NCI-H526 treated with DMSO at 0.1 percent for 48 hours (cell line): ENCODE results near the gene TMEM63B.
"Not testable (repeated sequence)": the region's sequence is repeated elsewhere in the genome, so short reads cannot be mapped to it uniquely, and the experiment has no call there.

ENCODE experiments used
- DNase-seq: peaks from one replicate; lab custom pipeline; 2025; lab: John Stamatoyannopoulos, UW

The TMEM63B gene

DNA sequence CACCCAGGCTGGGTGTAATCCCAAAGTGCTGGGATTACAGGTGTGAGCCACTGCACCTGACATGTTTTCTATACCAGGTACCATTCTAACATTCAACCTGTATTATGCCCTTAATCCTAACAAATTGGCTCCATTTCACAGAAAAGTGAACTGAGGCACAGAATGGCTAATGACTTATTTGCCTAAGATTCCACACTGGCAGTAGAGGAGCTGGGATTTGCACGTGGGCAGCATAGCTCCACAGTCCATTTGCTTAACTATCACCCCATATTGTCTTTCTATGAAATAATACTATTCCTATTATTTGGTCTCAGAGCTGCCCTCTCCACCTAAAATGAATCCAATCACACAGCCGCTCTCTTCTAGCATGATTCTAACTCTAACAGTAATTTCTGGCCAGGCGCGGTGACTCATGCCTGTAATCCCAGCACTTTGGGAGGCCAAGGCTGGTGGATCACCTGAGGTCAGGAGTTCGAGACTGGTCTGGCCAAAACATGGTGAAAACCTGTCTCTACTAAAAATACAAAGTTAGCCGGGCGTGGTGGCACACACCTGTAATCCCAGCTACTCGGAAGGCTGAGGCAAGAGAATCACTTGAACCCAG lies 66.1 kb downstream of the TMEM63B start:
- no peak for DNase-seq

DNA sequence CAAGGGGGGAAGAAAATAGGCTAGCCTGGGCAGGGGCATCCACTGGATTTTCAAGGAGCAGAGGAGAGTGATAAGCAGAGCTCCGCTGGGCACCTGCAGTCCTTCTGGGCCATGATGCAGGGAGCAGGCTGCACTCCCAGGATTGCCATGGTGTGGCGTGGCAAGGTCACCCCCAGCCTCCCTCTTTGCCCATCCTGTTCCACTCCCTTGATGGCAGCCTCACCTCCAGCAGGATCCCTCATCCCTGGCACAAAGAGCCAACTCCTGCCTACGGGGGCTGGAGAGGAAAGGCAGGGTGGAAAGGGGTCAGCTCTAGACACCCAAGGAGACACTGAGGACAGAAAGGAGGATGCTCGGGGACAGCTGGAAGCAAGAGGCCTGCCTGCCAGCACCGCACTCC lies 67.0 kb downstream of the TMEM63B start:
- no peak for DNase-seq

DNA sequence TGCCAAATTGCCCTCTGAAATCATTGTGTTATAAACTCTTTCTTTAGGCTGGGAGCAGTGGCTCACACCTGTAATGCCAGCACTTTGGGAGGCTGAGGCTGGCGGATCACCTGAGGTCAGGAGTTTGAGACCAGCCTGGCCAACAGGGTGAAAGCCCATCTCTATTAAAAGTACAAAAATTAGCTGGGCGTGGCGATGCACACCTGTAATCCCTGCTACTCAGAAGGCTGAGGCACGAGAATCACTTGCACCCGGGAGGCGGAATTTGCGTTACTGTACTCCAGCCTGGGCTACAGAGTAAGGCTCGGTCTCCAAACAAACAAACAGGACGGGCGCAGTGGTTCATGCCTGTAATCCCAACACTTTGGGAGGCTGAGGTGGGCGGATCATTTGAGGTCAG lies 69.0 kb downstream of the TMEM63B start:
- DNase-seq = not testable (repeated sequence)

DNA sequence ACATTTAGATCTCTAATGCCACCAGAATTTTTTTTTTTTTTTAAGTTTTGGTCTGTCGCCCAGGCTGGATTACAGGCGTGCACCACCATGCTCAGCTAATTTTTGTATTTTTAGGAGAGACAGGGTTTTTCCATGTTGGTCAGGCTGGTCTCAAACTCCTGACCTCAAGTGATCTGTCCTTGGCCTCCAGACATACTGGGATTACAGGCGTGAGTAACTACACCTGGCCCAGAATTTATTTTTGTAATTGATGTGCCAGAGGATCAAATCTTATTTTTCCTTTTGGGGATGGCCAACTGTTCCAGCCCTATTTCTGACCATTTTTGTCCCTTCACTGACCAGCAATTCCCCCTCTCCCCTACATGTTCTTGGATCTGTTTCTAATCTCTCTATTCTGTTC lies 71.3 kb downstream of the TMEM63B start:
- DNase-seq = no peak

DNA sequence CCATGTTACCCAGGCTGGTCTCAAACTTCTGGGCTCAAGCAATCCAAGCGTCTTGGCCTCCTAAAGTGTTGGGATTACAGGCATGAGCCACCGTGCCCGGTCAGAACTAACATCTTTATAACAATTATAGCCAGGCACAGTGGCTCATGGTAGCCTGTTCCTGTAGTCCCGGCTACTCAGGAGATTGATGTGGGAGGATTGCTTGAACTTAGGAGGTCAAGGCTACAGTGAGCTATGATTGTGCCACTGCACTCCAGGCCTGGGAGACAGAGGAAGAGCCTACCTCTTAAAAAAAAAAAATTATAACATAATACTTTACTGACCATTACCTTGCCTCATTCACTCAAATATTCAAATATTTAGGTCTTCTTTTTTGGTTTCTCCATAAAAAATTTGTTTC lies 72.5 kb downstream of the TMEM63B start:
- DNase-seq = no peak

DNA sequence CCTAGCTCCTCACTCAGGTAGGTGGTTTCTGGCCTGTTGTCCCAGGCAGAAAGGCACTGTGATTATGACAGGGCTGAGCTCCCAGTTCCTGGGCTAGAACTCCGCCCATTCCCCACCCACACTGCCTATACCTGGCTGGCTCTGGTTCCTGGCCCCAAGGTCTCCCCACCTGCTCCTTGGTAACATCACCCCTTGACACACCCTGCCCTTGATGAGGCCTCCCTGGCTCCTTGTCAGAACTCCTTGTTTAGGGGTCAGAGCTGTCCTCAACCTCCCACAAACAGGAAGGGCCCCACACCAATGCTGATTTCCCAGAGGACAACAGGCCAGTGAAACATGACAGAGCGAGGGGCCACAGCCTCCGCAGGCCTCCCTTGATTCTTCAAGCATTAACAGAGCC lies 73.8 kb downstream of the TMEM63B start:
- no peak for DNase-seq

DNA sequence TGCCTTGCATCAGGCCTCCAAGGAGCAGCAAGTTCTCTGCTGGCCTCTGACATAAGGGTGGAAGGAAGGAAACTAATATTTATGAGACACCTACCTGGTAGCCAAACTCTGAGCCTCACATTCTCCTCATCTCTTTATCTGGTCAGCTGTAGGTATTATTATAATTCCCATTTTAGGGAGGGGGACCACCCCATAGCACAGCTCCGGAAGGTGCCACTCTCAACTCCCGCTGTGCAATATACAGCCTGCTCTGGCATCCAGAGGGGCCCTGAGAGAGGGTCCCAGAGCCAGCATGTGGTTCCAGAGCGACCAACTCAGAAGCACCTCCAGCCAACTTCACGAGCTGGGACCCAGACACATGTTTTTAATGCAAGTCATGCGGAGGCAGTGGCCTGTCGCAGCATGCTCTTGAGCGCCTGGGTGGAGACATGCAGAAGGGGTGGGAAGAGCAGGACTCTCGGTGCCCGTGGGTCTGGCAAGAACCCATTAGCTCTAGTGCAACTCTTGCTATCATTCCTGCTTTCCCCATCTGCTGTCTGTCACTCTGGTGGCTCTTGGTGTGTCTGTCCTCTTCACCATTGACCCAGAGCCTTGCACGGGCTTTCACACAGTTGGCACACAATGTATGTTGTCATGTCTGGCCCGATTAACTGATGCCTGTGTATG lies 74.4 kb downstream of the TMEM63B start:
- DNase-seq = no peak

DNA sequence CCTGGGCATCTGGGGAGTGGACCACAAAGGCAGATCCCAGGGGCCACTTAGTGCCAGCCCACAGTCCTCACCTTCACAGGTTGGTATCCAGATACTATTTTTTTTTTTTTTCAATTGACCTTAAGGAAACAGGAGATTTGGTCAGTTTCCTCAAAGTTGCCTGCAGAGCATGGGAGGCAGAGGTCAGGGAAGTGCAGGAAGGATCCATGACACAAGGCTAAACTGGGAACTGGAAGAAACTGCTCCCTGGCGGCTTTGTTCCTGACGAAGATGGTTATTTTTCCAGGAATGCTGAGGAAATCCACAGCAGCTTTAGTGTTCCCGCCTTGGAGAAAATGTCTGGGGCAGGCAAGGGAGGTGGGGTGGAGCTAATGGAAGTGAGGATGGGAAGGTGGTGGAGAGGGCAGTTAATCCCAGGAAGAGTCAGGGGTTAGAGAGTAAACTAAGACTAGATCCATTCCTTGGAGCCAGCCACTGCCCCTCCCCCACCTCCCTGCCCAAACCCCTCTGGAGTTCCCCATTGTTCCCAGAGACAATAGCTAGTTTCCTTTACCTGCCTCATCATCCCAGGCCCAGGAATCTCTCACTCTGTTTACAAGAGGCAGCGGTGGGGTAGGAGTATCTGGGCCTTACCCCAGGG lies 75.1 kb downstream of the TMEM63B start:
- DNase-seq = no peak

DNA sequence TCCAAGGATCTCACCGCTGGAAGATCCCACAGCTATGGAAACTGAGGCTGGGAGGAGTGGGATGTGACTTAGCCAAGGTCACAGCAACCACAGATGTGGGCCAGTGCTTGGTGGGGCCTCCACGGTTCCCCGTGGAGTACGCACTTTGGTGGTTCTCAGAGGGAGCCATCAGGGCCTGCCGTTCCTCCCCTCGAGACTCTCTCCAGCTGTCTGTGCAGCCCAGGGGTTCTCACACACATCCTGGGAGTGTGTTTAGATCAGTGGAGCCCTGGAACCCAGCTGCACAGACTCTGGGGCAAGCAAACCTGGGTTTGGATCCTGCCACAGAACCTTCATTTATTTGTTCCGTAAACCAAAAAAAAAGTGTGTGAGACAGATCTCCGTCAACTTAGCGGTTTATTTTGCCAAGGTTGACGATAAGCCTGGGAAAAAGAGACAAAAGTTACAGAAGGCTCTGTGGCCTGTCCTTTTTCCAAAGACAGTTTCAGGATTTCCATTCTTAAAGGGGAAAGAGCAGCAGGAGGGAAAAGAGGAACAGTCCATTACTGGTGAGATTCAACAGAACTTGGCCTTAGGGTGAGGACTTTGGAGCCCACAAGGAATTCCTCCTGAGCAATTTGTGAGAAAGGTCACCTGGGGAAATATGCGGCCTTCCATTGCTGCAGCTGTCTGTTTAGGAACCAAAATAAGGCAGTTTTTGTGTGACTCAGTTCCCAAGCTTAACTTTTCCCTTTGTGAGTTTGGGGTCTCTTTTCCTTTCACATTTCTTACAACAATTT lies 75.8 kb downstream of the TMEM63B start:
- no peak for DNase-seq

DNA sequence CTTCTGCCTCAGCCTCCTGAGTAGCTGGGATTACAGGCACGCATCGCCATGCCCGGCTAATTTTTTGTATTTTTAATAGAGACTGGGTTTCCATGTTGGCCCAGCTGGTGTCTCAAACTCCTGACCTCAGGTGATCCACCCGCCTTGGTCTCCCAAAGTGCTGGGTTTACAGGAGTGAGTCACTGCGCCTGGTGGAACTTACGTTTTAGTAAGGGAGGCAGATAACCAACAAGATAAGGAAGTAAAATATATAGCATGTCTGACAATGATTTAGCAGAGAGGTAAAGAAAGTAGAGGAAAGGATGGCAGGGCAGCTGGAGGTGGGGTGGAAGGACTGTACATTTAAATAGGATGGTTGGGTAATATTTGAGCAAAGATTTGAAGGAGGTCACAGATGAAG lies 76.6 kb downstream of the TMEM63B start:
- DNase-seq = no peak
